ENCODE data around the gene NAIP. TPM values are rescaled to one million over a fixed set of nuclear protein-coding genes. Genes with fewer than 3 reads are reported as not detected.

NAIP gene
- total RNA-seq, 1 experiment from 2014 or later, result 0.71 TPM

Other genes starting within 250 kb of the NAIP start
- gene SERF1A, start 124.7 kb downstream of the NAIP start, total RNA-seq (2014; rRNA removed; shearing (Covaris generic)), result 0.93 and 3.3 TPM in 2 replicates
- 73.2 and 96.2 TPM in 2 replicates for gene SMN1, start 100.3 kb downstream of the NAIP start, total RNA-seq (2014; rRNA removed; shearing (Covaris generic))
- 67.4 and 83.4 TPM in 2 replicates for gene GTF2H2, start 42.3 kb upstream of the NAIP start, total RNA-seq (2014; rRNA removed; shearing (Covaris generic))